ENCODE results near the gene SRD5A1.

GRCh38 chr5:6659941-6660684 lies 26.9 kb downstream of the SRD5A1 start:
- TF ChIP-seq CTCF (IDR thresholded peaks at IDR 0.05; ENCODE audit: control extremely low read depth in 1 of 3, insufficient read depth in 1 of 3, low read depth in 1 of 3, low read length in 3 of 3), result no peak
- TF ChIP-seq ZNF274 (IDR thresholded peaks at IDR 0.05; ENCODE audit: borderline replicate concordance, extremely low read depth, low read length), result no peak
- TF ChIP-seq SRF (IDR thresholded peaks at IDR 0.05; ENCODE audit: low read depth, low read length), result no peak
- no peak for TF ChIP-seq SP1 (IDR thresholded peaks at IDR 0.05; ENCODE audit: low read depth, low read length)
- TF ChIP-seq POLR2AphosphoS5 (IDR thresholded peaks at IDR 0.05; ENCODE audit: low read depth, low read length), result no peak
- no peak for TF ChIP-seq ATF2 (IDR thresholded peaks at IDR 0.05; ENCODE audit: low read length)
- TF ChIP-seq POLR2A (IDR thresholded peaks at IDR 0.05; ENCODE audit: control extremely low read depth in 1 of 2, low read depth in 2 of 2, low read length in 2 of 2), result no peak
- TF ChIP-seq YY1 (IDR thresholded peaks at IDR 0.05; ENCODE audit: low read depth, low read length), result no peak

All from H1 (cell line).